Testis (tissue), 3 donors: ENCODE data around the gene SPSB3. TPM values are rescaled to one million over a fixed set of nuclear protein-coding genes. Genes with fewer than 3 reads are reported as not detected.

ENCODE experiments used
- DNase-seq: peaks from one replicate; pipeline ENCODE4 v3.0.0-alpha.2; 2019
- H3K27ac ChIP-seq, 2 donors: fragments of 200-600 bp; sonication (generic); one replicate each; pipeline ENCODE4 v1.5.1; 2019
- H3K27me3 ChIP-seq: fragments of 200-600 bp; sonication (generic); one replicate; pipeline ENCODE4 v1.5.1; 2019
- H3K36me3 ChIP-seq: fragments of 200-600 bp; sonication (generic); one replicate; pipeline ENCODE4 v1.5.1; 2017; ENCODE audit warnings: low read depth; ENCODE audit errors: missing control alignments
- H3K4me1 ChIP-seq: fragments of 200-600 bp; sonication (generic); one replicate; pipeline ENCODE4 v1.5.1; 2019
- H3K4me3 ChIP-seq, 2 donors: fragments of 200-600 bp; sonication (generic); one replicate each; pipeline ENCODE4 v1.5.1; 2017 to 2019
- H3K9me3 ChIP-seq: fragments of 200-600 bp; sonication (generic); one replicate; pipeline ENCODE4 v1.5.1; 2017
- CTCF ChIP-seq, 3 experiments: fragments of 450-650 bp in 2 of 3; fragments of 200-600 bp in 1 of 3; sonication (generic) in 1 of 3; IDR thresholded peaks; one replicate each; pipeline ENCODE4 v1.5.1; 2016 to 2019; ENCODE audit warnings: antibody characterized with exemption in 3 of 3, mild to moderate bottlenecking in 2 of 3, moderate library complexity in 1 of 3
- POLR2A ChIP-seq: fragments of 450-650 bp; IDR thresholded peaks from one replicate; pipeline ENCODE4 v1.6.1; 2017; ENCODE audit warnings: antibody characterized with exemption, mild to moderate bottlenecking, moderate library complexity
- WGBS, 2 donors: methylation state at CpG; one replicate each; pipeline ENCODE4 v1.1.5; 2018; 5-methylcytosine and 5-hydroxymethylcytosine counted together
- intact Hi-C: fragments of 100-400 bp; cut with DNase I; formaldehyde crosslinking; loops from one replicate; pipeline ENCODE4 v1.15.1; 2023; ENCODE audit warnings: low total_unique reads
- microRNA-seq, 2 donors: library from miRNA; unstranded; fragments of <30 nt; microRNA quantifications; one replicate each; pipeline ENCODE4, GENCODE V29; 2016; ENCODE audit warnings: borderline number of aligned reads in 2 of 2, borderline replicate concordance in 1 of 2
- polyA plus RNA-seq: library from polyadenylated mRNA; stranded (reverse); fragments of 350-450 nt; fragmentation: Illumina TruSeq; extraction: RNeasy Lipid Tissue Mini Kit (QIAGEN cat#74804); gene quantifications from one replicate; pipeline ENCODE4 v1.2.3, GENCODE V29; 2014; ENCODE audit warnings: low read depth, low replicate concordance; ENCODE audit not compliant: insufficient read depth
- small RNA-seq, 2 donors: library from RNA; depleted of rRNA; stranded (forward); fragments of <200 nt; gene quantifications; one replicate each; pipeline ENCODE3, GENCODE V24; 2016
- total RNA-seq, 2 donors: library from RNA; depleted of rRNA; stranded (reverse); fragments of >200 nt; gene quantifications; one replicate each; pipeline ENCODE4 v1.2.3, GENCODE V29; 2016

Gene SPSB3
- total and polyA plus RNA-seq, 3 donors from 2014 or later, result 43.8 to 114 (median 111) TPM

DNA sequence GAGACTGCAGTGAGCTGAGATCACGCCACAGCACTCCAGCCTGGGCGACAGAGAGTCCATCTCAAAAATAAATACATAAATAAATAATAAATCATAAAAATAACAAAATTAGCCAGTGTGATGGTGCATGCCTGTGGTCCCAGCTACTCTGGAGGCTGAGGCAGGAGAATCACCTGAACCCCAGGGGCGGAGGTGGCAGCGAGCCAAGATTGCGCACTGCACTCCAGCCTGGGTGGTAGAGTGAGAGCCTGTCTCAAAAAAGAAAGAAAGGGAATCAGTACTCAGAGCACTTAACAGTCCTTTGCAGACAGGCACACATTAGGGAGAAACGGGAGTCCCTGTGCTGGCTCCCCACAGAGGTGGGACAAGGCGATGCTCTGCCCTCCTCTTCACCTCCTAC is 51.3 kb downstream of the SPSB3 start:
- Histone ChIP-seq H3K27ac (no peak overlapping the region), H3K4me3 (no peak overlapping the region), H3K36me3 (no peaks in the 10 kb centered on the region), H3K4me1 (no peaks in the 10 kb centered on the region), H3K27me3 (no peaks in the 10 kb centered on the region), H3K9me3 (no peaks in the 10 kb centered on the region)
- intact Hi-C loops, result no loop called here
- DNase-seq, result no peak
- 93 to 95% methylated on average over 7 of the region's 7 CpGs for WGBS, 2 donors
- TF ChIP-seq POLR2A, result no peak
- no peak for TF ChIP-seq CTCF (IDR thresholded peaks at IDR 0.05)

- H3K27ac ChIP-seq, result no peak overlapping the region
- intact Hi-C loops, result no loop called here
- WGBS, 2 donors, result 67 to 84% methylated on average over 24 to 35 of the region's 35 CpGs
Observed at GRCh38 chr16:1729445-1729844, 52.9 kb downstream of the SPSB3 start.

GRCh38 chr16:1729026-1729425 is 53.3 kb downstream of the SPSB3 start:
- Histone ChIP-seq H3K4me3 (no peak overlapping the region), H3K9me3 (no peaks in the 10 kb centered on the region), H3K36me3 (no peaks in the 10 kb centered on the region), H3K27me3 (no peaks in the 10 kb centered on the region), H3K4me1 (no peaks in the 10 kb centered on the region), H3K27ac (no peak overlapping the region)
- TF ChIP-seq POLR2A, result no peak
- no peak for TF ChIP-seq CTCF (IDR thresholded peaks at IDR 0.05)
- DNase-seq, result no peak
- intact Hi-C loops, result no loop called here
- WGBS, 2 donors, result 36 to 66% methylated on average over 16 to 18 of the region's 18 CpGs

More at GRCh38 chr16:1729445-1729844, 52.9 kb downstream of the SPSB3 start:
- no peaks in the 10 kb centered on the region for H3K36me3 ChIP-seq
- H3K9me3 ChIP-seq, result no peaks in the 10 kb centered on the region
- H3K27me3 ChIP-seq, result no peaks in the 10 kb centered on the region
- H3K4me1 ChIP-seq, result no peaks in the 10 kb centered on the region
- TF ChIP-seq CTCF (IDR thresholded peaks at IDR 0.05) (no peak), POLR2A (no peak)
- H3K4me3 ChIP-seq, result no peak overlapping the region
- DNase-seq, result no peak

GRCh38 chr16:1727651-1728624 is 54.4 kb downstream of the SPSB3 start:
- intact Hi-C loops, result no loop called here
- TF ChIP-seq POLR2A (no peak), CTCF (IDR thresholded peaks at IDR 0.05) (no peak)
- Histone ChIP-seq H3K4me3 (no peak overlapping the region), H3K9me3 (no peaks in the 10 kb centered on the region), H3K27ac (no peak overlapping the region), H3K27me3 (no peaks in the 10 kb centered on the region), H3K36me3 (no peaks in the 10 kb centered on the region), H3K4me1 (peaks cover 3% of the 10 kb centered on the region)
- WGBS, 2 donors, result 91 to 95% methylated on average over 17 to 36 of the region's 37 CpGs
- no peak for DNase-seq

Small RNAs within 50 kb of the gene (microRNA-seq; reads per million reads assigned to microRNA genes)
- gene MIR3177, result 0 to 1.4 reads per million in 2 donors

Small RNAs within 50 kb of the gene (small RNA-seq; reads per million reads assigned to genes)
- gene MIR3177, result 0 reads per million in 2 donors

Other genes starting within 250 kb of the SPSB3 start
- gene TMEM204, start 248.9 kb downstream of the SPSB3 start, total RNA-seq, result 10 to 100 TPM; 19.4 to 21.4 TPM
- gene TMEM204, start 248.9 kb downstream of the SPSB3 start, polyA plus RNA-seq, result 13.7 TPM
- 10 to 100 TPM; 57.4 to 74.0 TPM for gene IFT140, start 170.5 kb downstream of the SPSB3 start, total RNA-seq
- gene IFT140, start 170.5 kb downstream of the SPSB3 start, polyA plus RNA-seq, result 113 TPM
- 10 to 100 TPM; 54.8 to 65.1 TPM for gene CRAMP1, start 170.2 kb downstream of the SPSB3 start, total RNA-seq
- 54.1 TPM for gene CRAMP1, start 170.2 kb downstream of the SPSB3 start, polyA plus RNA-seq
- 10 to 100 TPM; 25.8 to 27.9 TPM for gene JPT2, start 104.3 kb downstream of the SPSB3 start, total RNA-seq
- 45.2 TPM for gene JPT2, start 104.3 kb downstream of the SPSB3 start, polyA plus RNA-seq
- 100 to 1,000 TPM; 128 to 154 TPM for gene MAPK8IP3, start 76.4 kb downstream of the SPSB3 start, total RNA-seq
- gene MAPK8IP3, start 76.4 kb downstream of the SPSB3 start, polyA plus RNA-seq, result 52.7 TPM
- gene NME3, start 11.0 kb downstream of the SPSB3 start, total RNA-seq, result 100 to 1,000 TPM; 100 to 119 TPM
- gene NME3, start 11.0 kb downstream of the SPSB3 start, polyA plus RNA-seq, result 29.3 TPM
- gene EME2, start 9.8 kb downstream of the SPSB3 start, total RNA-seq, result 10 to 100 TPM; 20.3 to 34.2 TPM
- gene EME2, start 9.8 kb downstream of the SPSB3 start, polyA plus RNA-seq, result 12.5 TPM
- 10 to 100 TPM; 66.5 to 81.6 TPM for gene MRPS34, start 9.4 kb downstream of the SPSB3 start, total RNA-seq
- gene MRPS34, start 9.4 kb downstream of the SPSB3 start, polyA plus RNA-seq, result 49.2 TPM
- gene NUBP2, start 389 bp upstream of the SPSB3 start, total RNA-seq, result 10 to 100 TPM; 81.5 to 90.8 TPM
- 49.8 TPM for gene NUBP2, start 389 bp upstream of the SPSB3 start, polyA plus RNA-seq
- 1 to 10 TPM; 3.2 to 6.7 TPM for gene IGFALS, start 11.1 kb upstream of the SPSB3 start, total RNA-seq
- gene IGFALS, start 11.1 kb upstream of the SPSB3 start, polyA plus RNA-seq, result 0.38 TPM
- 100 to 1,000 TPM; 163 to 176 TPM for gene HAGH, start 44.3 kb upstream of the SPSB3 start, total RNA-seq
- 266 TPM for gene HAGH, start 44.3 kb upstream of the SPSB3 start, polyA plus RNA-seq
- gene FAHD1, start 44.6 kb upstream of the SPSB3 start, total RNA-seq, result 10 to 100 TPM; 57.5 to 65.8 TPM
- gene FAHD1, start 44.6 kb upstream of the SPSB3 start, polyA plus RNA-seq, result 20.6 TPM
- gene MEIOB, start 89.6 kb upstream of the SPSB3 start, total RNA-seq, result 10 to 100 TPM; 34.6 to 53.9 TPM
- 53.8 TPM for gene MEIOB, start 89.6 kb upstream of the SPSB3 start, polyA plus RNA-seq
- gene HS3ST6, start 135.8 kb upstream of the SPSB3 start, total RNA-seq, result 1 to 10 TPM in 1 of 2 donors, under 1 TPM in 1; 0.94 to 1.6 TPM
- gene HS3ST6, start 135.8 kb upstream of the SPSB3 start, polyA plus RNA-seq, result 0.34 TPM
- gene MSRB1, start 160.6 kb upstream of the SPSB3 start, total RNA-seq, result 10 to 100 TPM; 17.5 to 19.8 TPM
- gene MSRB1, start 160.6 kb upstream of the SPSB3 start, polyA plus RNA-seq, result 35.2 TPM
- 1 to 10 TPM; 7.3 to 9.8 TPM for gene RPL3L, start 172.1 kb upstream of the SPSB3 start, total RNA-seq
- gene RPL3L, start 172.1 kb upstream of the SPSB3 start, polyA plus RNA-seq, result 10.4 TPM
- gene NDUFB10, start 177.0 kb upstream of the SPSB3 start, total RNA-seq, result 100 to 1,000 TPM; 127 to 211 TPM
- gene NDUFB10, start 177.0 kb upstream of the SPSB3 start, polyA plus RNA-seq, result 186 TPM
- gene RPS2, start 182.3 kb upstream of the SPSB3 start, total RNA-seq, result 1,000 to 10,000 TPM in 1 of 2 donors, 100 to 1,000 TPM in 1; 744 to 1,779 TPM
- 1,272 TPM for gene RPS2, start 182.3 kb upstream of the SPSB3 start, polyA plus RNA-seq
- gene RNF151, start 184.3 kb upstream of the SPSB3 start, total RNA-seq, result 100 to 1,000 TPM in 1 of 2 donors, 10 to 100 TPM in 1; 86.7 to 210 TPM
- 153 TPM for gene RNF151, start 184.3 kb upstream of the SPSB3 start, polyA plus RNA-seq
- gene TBL3, start 189.5 kb upstream of the SPSB3 start, total RNA-seq, result 100 to 1,000 TPM in 1 of 2 donors, 10 to 100 TPM in 1; 83.4 to 109 TPM
- 77.1 TPM for gene TBL3, start 189.5 kb upstream of the SPSB3 start, polyA plus RNA-seq
- 1 to 10 TPM; 4.8 to 7.6 TPM for gene NOXO1, start 198.9 kb upstream of the SPSB3 start, total RNA-seq
- gene NOXO1, start 198.9 kb upstream of the SPSB3 start, polyA plus RNA-seq, result 3.7 TPM
- gene GFER, start 201.6 kb upstream of the SPSB3 start, total RNA-seq, result 10 to 100 TPM; 25.7 to 25.8 TPM
- 40.0 TPM for gene GFER, start 201.6 kb upstream of the SPSB3 start, polyA plus RNA-seq
- 10 to 100 TPM; 20.9 to 33.5 TPM for gene SYNGR3, start 207.4 kb upstream of the SPSB3 start, total RNA-seq
- 10.0 TPM for gene SYNGR3, start 207.4 kb upstream of the SPSB3 start, polyA plus RNA-seq
- 10 to 100 TPM; 80.4 to 94.6 TPM for gene ZNF598, start 227.2 kb upstream of the SPSB3 start, total RNA-seq
- 46.3 TPM for gene ZNF598, start 227.2 kb upstream of the SPSB3 start, polyA plus RNA-seq
- gene NPW, start 237.2 kb upstream of the SPSB3 start, total RNA-seq, result 1 to 10 TPM; 7.3 to 8.2 TPM
- gene NPW, start 237.2 kb upstream of the SPSB3 start, polyA plus RNA-seq, result 3.9 TPM
- gene NHERF2, start 244.3 kb upstream of the SPSB3 start, total RNA-seq, result 10 to 100 TPM; 54.1 to 59.9 TPM
- 50.6 TPM for gene NHERF2, start 244.3 kb upstream of the SPSB3 start, polyA plus RNA-seq